ENCODE results near the gene DCAF15. TPM values are rescaled to one million over a fixed set of nuclear protein-coding genes. Genes with fewer than 3 reads are reported as not detected.

Gene DCAF15
- total RNA-seq, 1 donor from 2014 or later: 35.0 TPM

DNA sequence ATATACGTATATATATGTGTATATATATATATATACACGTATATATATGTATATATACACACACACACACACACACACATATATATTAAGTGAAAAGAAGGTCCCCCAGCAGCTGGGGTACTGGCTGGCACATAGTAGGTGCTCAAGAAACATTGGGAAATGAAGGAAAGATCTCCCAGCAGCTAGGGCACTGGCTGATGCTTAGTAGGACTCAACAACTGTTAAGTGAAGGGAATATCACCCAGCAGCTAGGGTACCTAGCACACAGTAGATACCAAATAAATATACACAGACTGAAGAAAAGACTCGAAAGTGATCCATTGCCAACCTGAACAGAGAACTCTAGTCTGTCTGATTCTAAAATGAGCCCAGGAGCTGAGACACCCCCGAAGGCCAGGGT is 26.3 kb upstream of the DCAF15 start:
- TF ChIP-seq, protein P1, sequence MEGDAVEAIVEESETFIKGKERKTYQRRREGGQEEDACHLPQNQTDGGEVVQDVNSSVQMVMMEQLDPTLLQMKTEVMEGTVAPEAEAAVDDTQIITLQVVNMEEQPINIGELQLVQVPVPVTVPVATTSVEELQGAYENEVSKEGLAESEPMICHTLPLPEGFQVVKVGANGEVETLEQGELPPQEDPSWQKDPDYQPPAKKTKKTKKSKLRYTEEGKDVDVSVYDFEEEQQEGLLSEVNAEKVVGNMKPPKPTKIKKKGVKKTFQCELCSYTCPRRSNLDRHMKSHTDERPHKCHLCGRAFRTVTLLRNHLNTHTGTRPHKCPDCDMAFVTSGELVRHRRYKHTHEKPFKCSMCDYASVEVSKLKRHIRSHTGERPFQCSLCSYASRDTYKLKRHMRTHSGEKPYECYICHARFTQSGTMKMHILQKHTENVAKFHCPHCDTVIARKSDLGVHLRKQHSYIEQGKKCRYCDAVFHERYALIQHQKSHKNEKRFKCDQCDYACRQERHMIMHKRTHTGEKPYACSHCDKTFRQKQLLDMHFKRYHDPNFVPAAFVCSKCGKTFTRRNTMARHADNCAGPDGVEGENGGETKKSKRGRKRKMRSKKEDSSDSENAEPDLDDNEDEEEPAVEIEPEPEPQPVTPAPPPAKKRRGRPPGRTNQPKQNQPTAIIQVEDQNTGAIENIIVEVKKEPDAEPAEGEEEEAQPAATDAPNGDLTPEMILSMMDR (IDR thresholded peaks at IDR 0.05): no peak
- peaks cover 50 to 60% of the 10 kb centered on the region in 2 donors for H3K36me3 ChIP-seq
- no peaks in the 10 kb centered on the region for H3K9me3 ChIP-seq
- H3K4me1 ChIP-seq: no peaks in the 10 kb centered on the region
- H3K4me3 ChIP-seq: no peak overlapping the region
- H3K27me3 ChIP-seq: no peaks in the 10 kb centered on the region
- DNase-seq (ENCODE audit: low spot score in 2 of 2): no peak
- H3K27ac ChIP-seq: no peak overlapping the region
- intact Hi-C loops (cut with DNase I): no loop called here

DNA sequence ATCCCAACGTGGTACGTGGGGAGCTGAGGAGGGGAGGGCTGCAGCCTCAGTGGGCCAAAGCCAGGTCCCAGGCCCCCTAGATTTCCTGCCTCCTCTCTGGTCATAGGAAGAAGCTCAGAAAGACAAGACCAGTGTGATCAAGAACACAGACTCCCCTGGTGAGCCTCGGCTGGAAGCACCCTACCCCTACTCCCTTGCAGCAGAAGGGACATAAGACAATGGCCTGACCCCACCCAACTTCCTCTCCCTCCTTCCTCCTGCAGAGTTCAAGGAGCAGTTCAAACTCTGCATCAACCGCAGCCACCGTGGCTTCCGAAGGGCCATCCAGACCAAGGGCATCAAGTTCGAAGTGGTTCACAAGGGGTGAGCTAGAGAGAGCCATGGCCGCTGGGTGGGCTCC is 25.6 kb upstream of the DCAF15 start:
- Histone ChIP-seq H3K36me3 (peaks cover 48 to 58% of the 10 kb centered on the region in 2 donors), H3K4me3 (no peak overlapping the region)
- intact Hi-C loops (cut with DNase I): no loop called here

DNA sequence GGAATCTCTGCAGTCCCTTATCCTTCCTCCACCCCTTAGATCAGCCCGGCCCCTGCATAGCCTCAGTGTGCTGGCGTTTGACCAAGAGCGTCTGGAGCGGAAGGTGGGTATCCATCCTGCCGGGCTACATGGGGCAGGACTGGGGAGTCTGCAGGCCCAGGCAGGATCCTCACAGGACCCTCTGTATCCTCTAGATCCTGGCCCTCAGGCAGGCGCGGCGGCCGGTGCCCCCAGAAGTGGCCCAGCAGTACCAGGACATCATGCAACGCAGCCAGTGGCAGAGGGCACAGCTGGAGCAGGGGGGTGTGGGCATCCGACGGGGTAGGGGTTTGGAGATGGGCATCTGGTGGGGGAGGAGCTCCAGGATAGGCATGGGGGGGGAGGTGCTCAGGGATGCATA is 23.0 kb upstream of the DCAF15 start:
- Histone ChIP-seq H3K27ac (no peak overlapping the region), H3K4me3 (no peak overlapping the region), H3K27me3 (no peaks in the 10 kb centered on the region), H3K4me1 (no peaks in the 10 kb centered on the region), H3K9me3 (no peaks in the 10 kb centered on the region), H3K36me3 (peaks cover 34 to 42% of the 10 kb centered on the region in 2 donors)
- DNase-seq (ENCODE audit: low spot score in 2 of 2): no peak
- TF ChIP-seq, protein P1 (IDR thresholded peaks at IDR 0.05): no peak
- intact Hi-C loops (cut with DNase I): no loop called here

More for the DNA sequence above, 25.6 kb upstream of the DCAF15 start:
- TF ChIP-seq, protein P1 (IDR thresholded peaks at IDR 0.05): no peak
- Histone ChIP-seq H3K9me3 (no peaks in the 10 kb centered on the region), H3K27me3 (no peaks in the 10 kb centered on the region), H3K4me1 (no peaks in the 10 kb centered on the region), H3K27ac (no peak overlapping the region)
- DNase-seq (ENCODE audit: low spot score in 2 of 2): no peak

DNA sequence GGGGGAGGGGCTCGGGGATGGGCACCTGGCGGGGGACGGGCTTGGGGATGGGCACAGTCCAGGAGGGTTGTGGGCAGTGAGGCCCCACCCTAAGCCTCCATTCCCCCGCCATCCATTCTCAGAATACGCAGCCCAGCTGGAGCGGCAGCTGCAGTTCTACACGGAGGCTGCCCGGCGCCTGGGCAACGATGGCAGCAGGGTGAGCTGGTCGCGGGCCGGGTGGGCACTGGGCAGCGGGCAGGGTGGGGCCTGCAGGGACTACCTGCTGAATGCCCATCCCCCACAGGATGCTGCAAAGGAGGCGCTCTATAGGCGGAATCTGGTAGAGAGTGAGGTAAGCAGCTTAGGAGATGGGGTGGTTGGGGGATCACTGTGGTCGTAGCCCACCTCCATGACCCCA is 22.4 kb upstream of the DCAF15 start:
- intact Hi-C loops (cut with DNase I): no loop called here
- TF ChIP-seq, protein P1 (IDR thresholded peaks at IDR 0.05): no peak
- no peak for DNase-seq (ENCODE audit: low spot score in 2 of 2)
- Histone ChIP-seq H3K27ac (no peak overlapping the region), H3K4me3 (no peak overlapping the region), H3K4me1 (no peaks in the 10 kb centered on the region), H3K36me3 (peaks cover 28 to 40% of the 10 kb centered on the region in 2 donors), H3K27me3 (no peaks in the 10 kb centered on the region), H3K9me3 (no peaks in the 10 kb centered on the region)

DNA sequence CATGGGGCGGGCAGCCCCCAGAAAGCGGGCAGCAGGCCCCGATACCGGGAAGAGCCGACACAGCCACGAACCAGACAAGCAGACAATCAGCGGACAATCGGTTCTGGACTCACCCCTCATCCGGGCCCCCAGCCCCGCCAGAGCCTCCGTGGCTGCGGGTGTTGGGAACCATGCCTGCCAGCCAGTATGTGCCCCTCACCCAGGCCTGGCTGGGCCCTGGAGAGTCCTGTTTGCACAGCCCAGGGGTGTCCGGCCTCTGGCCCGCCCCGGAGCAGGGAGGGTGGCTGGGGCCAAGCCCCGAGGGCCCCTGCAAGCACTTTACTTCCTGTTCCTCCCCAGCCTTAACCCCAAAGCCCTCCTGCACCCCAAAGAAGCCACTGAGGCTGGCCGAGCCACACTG is 21.9 kb upstream of the DCAF15 start:
- DNase-seq (ENCODE audit: low spot score in 2 of 2): no peak
- no peaks in the 10 kb centered on the region for H3K27me3 ChIP-seq
- H3K36me3 ChIP-seq: peaks cover 25 to 35% of the 10 kb centered on the region in 2 donors
- H3K27ac ChIP-seq: no peak overlapping the region
- no peaks in the 10 kb centered on the region for H3K4me1 ChIP-seq
- no peaks in the 10 kb centered on the region for H3K9me3 ChIP-seq
- intact Hi-C loops (cut with DNase I): no loop called here
- TF ChIP-seq, protein P1 (IDR thresholded peaks at IDR 0.05): no peak
- H3K4me3 ChIP-seq: no peak overlapping the region
